Ovary (tissue), 3 donors: ENCODE results near the gene BCO1.

ENCODE experiments used
- POLR2A ChIP-seq: fragments of 450-650 bp; IDR thresholded peaks from one replicate; pipeline ENCODE4 v1.6.1; 2017; ENCODE audit warnings: antibody characterized with exemption, mild to moderate bottlenecking, moderate library complexity
- TF ChIP-seq, protein P1 (sequence below), 3 donors: fragments of 450-650 bp in 2 of 3; fragments of 200-600 bp in 1 of 3; IDR thresholded peaks; one replicate each; pipeline versions ENCODE4 v1.5.1 to v1.8.0; 2016 to 2022; ENCODE audit warnings: antibody characterized with exemption in 3 of 3, mild to moderate bottlenecking in 1 of 3
- donor health status: DM: no; HTN: no; CAD: no.

DNA sequence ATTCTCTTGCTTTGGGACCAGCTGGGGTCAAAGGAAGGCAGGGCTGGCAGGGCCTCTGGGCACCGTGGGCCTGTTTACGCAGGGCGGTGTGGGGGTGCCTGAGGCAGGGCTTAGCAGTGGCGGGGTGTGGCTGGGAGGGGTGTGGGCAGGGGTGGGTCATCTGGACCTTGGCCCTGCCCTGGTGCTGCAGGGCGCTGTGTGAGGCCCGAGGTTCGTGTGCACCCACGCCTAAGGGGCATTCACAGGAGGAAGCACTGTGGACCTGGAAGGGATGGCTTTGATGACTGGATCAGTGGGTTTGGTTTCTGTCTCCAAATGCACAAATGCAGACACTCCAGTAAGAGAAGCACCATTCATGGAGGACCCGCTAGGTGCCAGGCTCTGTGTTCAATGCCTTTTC, 37.3 kb downstream of the BCO1 start:
- TF ChIP-seq, protein P1, sequence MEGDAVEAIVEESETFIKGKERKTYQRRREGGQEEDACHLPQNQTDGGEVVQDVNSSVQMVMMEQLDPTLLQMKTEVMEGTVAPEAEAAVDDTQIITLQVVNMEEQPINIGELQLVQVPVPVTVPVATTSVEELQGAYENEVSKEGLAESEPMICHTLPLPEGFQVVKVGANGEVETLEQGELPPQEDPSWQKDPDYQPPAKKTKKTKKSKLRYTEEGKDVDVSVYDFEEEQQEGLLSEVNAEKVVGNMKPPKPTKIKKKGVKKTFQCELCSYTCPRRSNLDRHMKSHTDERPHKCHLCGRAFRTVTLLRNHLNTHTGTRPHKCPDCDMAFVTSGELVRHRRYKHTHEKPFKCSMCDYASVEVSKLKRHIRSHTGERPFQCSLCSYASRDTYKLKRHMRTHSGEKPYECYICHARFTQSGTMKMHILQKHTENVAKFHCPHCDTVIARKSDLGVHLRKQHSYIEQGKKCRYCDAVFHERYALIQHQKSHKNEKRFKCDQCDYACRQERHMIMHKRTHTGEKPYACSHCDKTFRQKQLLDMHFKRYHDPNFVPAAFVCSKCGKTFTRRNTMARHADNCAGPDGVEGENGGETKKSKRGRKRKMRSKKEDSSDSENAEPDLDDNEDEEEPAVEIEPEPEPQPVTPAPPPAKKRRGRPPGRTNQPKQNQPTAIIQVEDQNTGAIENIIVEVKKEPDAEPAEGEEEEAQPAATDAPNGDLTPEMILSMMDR (IDR thresholded peaks at IDR 0.05) = no peak
- no peak for TF ChIP-seq POLR2A
